MG63 (cell line): ENCODE measurements around the gene TGFBR1. TPM values are rescaled to one million over a fixed set of nuclear protein-coding genes. Genes with fewer than 3 reads are reported as not detected.

ENCODE experiments used
- total RNA-seq: library from RNA; depleted of rRNA; stranded (reverse); fragments of >200 nt; shearing (Covaris generic); gene quantifications from 2 replicates; pipeline ENCODE4 v1.2.3, GENCODE V29; 2014; ENCODE audit warnings: low replicate concordance; rRNA removed

The TGFBR1 gene
- total RNA-seq, 1 experiment from 2014 or later = 19.1 TPM

Other genes with a start within 250 kb of the TGFBR1 start
- gene COL15A1, start 161.2 kb upstream of the TGFBR1 start, total RNA-seq = 0.62 and 1.2 TPM in 2 replicates
- gene ALG2, start 116.8 kb downstream of the TGFBR1 start, total RNA-seq = 22.0 and 32.5 TPM in 2 replicates
- 152 and 171 TPM in 2 replicates for gene SEC61B, start 117.2 kb downstream of the TGFBR1 start, total RNA-seq